ACHN (cell line): ENCODE measurements around the gene P3H1.

Source experiments
- DNase-seq: peaks from one replicate; pipeline ENCODE4 v3.0.0-alpha.2; 2015
- in situ Hi-C: cut with HindIII; loops from 2 replicates; pipeline ENCODE4 v1.10.0; 2017; ENCODE audit warnings: low sequenced_read_pairs, low pct_ligation_motif_present, low pct_unique_long_range_greater_than_20kb

P3H1 gene

GRCh38 chr1:42748461-42749410 lies 18.1 kb downstream of the P3H1 start:
- in situ Hi-C loops = no loop called here
- DNase-seq = no peak

GRCh38 chr1:42748021-42748420 lies 18.8 kb downstream of the P3H1 start:
- in situ Hi-C loops = no loop called here
- no peak for DNase-seq

GRCh38 chr1:42747125-42747524 lies 19.7 kb downstream of the P3H1 start:
- in situ Hi-C loops = no loop called here
- peak; percentile 25 for DNase-seq

DNA sequence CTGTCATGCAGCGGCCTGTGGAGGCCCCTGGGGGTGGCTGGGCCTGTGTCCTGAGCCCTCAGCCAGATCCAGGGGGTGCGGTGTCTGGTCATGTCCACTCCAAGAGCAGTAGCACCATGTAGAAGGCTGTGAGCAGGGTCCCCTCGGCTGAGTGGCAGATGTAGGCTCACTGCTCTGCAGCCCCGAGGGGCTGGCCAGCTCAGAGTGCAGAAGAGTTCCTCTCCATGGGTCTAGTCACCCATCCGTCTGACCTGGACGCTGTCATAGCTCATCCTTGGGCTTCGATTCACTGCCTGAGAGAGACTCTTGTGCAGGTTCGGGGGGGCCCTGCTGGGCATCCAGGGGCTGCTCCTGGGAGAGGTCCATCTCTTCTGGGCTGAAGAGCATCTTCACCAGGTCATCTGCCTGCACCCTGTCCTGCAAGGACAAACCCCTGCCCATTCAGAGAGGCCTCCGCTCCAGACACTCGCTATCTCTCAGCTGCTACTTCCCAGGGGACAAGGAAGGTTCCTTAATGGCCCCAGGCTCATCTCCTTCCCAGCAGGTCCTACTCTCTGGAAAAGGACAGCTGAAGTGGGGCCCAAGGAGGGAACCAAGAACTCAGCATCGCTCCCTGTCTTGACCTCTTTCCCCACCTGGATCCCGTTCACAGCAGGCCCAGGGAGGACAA lies 20.3 kb downstream of the P3H1 start:
- in situ Hi-C loops = no loop called here

DNA sequence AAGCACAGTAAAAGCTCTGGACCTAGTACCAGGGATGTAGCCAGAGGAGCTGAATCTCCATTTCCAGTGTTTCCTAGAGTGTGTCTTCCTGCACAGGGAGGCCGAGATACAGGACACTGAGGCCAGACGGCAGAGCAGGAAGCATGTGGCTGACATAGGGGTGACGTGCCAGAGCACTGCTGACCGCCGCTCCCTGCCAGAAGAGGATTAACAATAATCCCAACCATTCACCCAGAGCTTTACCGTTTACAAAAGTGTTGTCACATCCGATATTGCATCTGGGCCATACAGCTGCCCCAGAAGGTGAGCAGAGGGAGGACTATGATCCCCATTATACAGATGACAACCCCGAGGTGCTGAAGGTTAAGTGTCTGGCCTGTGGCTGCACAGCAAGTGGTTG lies 21.0 kb downstream of the P3H1 start:
- in situ Hi-C loops = no loop called here
- no peak for DNase-seq

More for the DNA sequence above, 20.3 kb downstream of the P3H1 start:
- no peak for DNase-seq

- DNase-seq = no peak
- in situ Hi-C loops = no loop called here
Observed at GRCh38 chr1:42744148-42744413, 22.7 kb downstream of the P3H1 start.

GRCh38 chr1:42743317-42744147 lies 23.3 kb downstream of the P3H1 start:
- DNase-seq = no peak
- in situ Hi-C loops = no loop called here

GRCh38 chr1:42742617-42743316 lies 24.1 kb downstream of the P3H1 start:
- in situ Hi-C loops = no loop called here
- no peak for DNase-seq

DNA sequence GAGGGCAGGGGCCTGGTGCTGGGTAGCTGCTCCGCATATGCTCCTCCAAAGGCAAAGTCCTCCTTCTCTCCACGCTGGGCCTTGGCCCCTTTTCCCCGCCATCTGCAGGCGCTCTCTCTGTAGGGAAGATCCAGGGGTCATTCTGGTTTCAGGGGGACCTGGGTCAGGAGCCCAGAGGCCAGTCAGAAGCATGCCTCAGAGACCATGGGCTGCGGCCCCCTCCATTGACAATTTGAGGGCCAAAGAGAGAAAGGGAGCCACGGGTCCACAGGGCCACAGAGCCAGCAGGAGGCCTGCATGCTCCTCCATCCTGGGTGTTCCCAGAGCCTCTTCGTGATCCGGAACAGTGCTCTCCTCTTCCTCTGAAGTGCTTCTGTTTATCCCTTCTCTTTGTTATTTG lies 24.7 kb downstream of the P3H1 start:
- DNase-seq = no peak
- in situ Hi-C loops = no loop called here

GRCh38 chr1:42741706-42742105 lies 25.1 kb downstream of the P3H1 start:
- no peak for DNase-seq
- in situ Hi-C loops = no loop called here

- no peak for DNase-seq
- in situ Hi-C loops = no loop called here
Observed at GRCh38 chr1:42740851-42741580, 25.8 kb downstream of the P3H1 start.

- in situ Hi-C loops = no loop called here
- DNase-seq = no peak
Observed at GRCh38 chr1:42739753-42740700, 26.8 kb downstream of the P3H1 start, which contains the start of gene CLDN19. Gene CLDN19, minus strand, starts transcription at chr1:42740236. Its CDS starts 173 bp downstream, at chr1:42740063.

DNA sequence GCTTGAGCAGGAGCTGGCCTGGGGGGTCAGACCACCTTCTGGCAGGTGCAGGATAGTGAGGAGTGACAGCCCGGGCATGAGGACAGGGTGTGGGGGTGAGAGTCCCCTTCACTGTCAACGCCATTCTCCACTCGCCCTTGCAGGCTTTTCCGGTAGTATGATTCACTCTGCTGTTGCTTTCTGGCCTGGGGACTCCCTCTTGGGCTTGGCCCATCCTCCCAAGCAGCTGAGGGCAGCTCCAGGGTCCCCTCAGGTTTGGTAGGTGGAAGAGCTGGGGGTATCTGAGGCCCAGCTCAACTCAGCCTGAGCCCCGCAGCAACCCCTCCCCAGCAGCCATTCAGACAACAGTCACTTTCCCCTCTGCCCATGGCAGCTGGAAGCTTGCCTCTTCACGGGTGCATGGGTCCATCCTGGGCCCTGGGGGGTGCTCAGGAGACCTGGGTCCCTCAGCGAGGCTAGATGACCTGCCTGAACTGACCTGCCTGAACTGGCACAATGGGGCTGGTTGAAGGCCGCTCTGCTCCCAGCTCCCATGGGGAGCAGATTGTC lies 28.1 kb downstream of the P3H1 start:
- DNase-seq = no peak
- in situ Hi-C loops = no loop called here

- no peak for DNase-seq
- in situ Hi-C loops = no loop called here
Observed at GRCh38 chr1:42737986-42738677, 28.7 kb downstream of the P3H1 start.

- in situ Hi-C loops = no loop called here
- no peak for DNase-seq
Observed at GRCh38 chr1:42737257-42737656, 29.6 kb downstream of the P3H1 start.

DNA sequence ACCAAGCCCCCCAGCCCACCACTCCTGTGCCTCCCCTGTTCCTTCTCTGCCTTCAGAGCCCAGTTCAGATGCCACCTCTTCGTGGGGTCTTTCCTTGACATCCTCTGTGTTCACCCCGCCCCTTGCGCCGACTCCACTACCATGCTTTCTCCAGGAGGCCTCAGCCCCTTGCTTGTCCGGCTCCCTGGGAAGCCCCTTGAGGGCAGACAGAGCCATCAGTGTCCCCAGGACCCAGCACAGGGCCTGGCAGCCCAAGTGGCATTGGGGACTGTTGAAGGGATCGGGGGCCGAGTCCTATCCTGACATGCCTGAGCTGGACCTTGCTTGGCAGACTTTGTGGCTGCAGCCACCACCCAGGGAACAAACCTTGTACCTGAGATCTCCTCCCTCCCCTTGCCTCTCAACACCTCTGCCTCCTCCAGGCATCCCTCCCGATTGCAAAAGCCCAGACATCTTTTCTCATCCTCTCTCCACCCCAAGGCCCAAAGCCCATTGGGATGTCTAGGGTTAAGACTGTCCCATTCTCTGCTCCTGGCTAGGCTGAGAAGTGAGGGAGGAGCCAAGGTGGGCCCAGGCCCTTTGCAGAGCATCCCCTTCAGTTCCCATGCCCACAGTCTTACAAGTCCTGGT lies 30.1 kb downstream of the P3H1 start:
- DNase-seq = no peak
- in situ Hi-C loops = no loop called here
